IPS-18a (cell line): Measurements from ENCODE around the gene SREK1IP1.
"Not testable (repeated sequence)": the region's sequence is repeated elsewhere in the genome, so short reads cannot be mapped to it uniquely, and the experiment has no call there.

Source experiments
- H3K27ac ChIP-seq: one replicate; pipeline ENCODE4 v1.5.1; 2013; ENCODE audit warnings: low read length
- H3K27me3 ChIP-seq: one replicate; pipeline ENCODE4 v1.6.1; 2013; ENCODE audit warnings: mild to moderate bottlenecking, low read length; ENCODE audit not compliant: control insufficient read depth, insufficient read depth
- H3K36me3 ChIP-seq: one replicate; pipeline ENCODE4 v1.6.1; 2013; ENCODE audit warnings: low read depth, low read length; ENCODE audit not compliant: control insufficient read depth
- H3K4me1 ChIP-seq: one replicate; pipeline ENCODE4 v1.6.1; 2013; ENCODE audit warnings: low read depth, low read length; ENCODE audit not compliant: control insufficient read depth
- H3K4me3 ChIP-seq: one replicate; pipeline ENCODE4 v1.5.1; 2013; ENCODE audit warnings: low read length
- H3K9ac ChIP-seq: one replicate; pipeline ENCODE4 v1.6.1; 2013; ENCODE audit warnings: mild to moderate bottlenecking, low read length, moderate library complexity
- H3K9me3 ChIP-seq: one replicate; pipeline ENCODE4 v1.6.1; 2013; ENCODE audit warnings: low read depth, low read length; ENCODE audit not compliant: control insufficient read depth

The SREK1IP1 gene

DNA sequence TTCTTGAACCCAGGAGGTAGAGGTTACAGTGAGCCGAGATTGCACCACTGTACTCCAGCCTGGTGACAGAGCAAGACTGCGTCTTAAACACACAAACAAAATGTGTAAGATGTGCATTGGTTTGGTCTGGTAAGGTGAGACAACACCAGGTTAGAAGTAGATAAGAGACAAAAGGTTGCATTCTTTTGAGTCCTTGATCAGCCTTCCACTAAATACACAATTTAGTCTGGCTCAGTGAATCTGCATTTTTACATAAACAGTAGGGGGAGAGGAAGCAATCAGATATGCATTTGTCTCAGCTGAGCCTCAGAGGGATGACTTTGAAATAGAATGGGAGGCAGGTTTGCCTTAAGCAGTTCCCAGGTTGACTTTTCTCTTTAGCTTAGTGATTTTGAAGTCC, 62.4 kb downstream of the SREK1IP1 start:
- H3K4me3 ChIP-seq, result peak overlapping the region; percentile 30
- peak overlapping the region; percentile 36 for H3K9ac ChIP-seq
- peak overlapping the region; percentile 88 for H3K27ac ChIP-seq
- not testable (repeated sequence) for H3K27me3 ChIP-seq, H3K9me3 ChIP-seq, H3K36me3 ChIP-seq
- H3K4me1 ChIP-seq, result peaks cover 26% of the 10 kb centered on the region

DNA sequence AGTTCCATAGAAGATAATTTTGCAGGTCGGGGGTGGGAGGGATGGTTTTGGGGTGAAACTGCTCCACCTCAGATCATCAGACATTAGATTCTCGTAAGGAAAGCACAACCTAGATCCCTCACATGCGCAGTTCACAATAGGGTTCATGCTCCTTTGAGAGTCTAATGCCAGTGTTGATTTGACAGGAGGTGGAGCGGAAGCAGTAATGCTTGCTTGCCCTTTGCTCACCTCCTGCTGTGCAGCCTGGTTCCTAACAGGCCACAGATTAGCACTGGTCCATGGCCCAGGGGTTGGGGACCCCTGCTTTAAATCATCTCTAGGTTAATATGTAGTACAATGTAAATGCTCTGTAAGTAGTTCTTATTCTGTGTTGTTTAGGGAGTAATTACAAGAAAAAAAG, 67.7 kb downstream of the SREK1IP1 start:
- no peak overlapping the region for H3K4me3 ChIP-seq

DNA sequence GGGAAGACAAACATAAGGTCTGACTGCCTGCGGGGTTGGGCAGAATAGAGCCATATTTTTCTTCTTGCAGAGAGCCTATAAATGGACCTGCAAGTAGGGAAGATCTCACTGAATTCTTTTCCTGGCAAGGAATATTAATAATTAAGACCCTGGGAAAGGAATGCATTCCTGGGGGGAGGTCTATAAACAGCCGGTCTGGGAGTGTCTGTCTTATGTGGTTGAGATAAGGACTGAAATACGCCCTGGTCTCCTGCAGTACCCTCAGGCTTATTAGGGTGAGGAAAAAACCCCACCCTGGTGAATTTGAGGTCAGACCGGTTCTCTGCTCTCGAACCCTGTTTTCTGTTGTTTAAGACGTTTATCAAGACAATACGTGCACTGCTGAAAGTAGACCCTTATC, 72.1 kb downstream of the SREK1IP1 start:
- not testable (repeated sequence) for H3K36me3 ChIP-seq, H3K4me3 ChIP-seq, H3K9ac ChIP-seq, H3K9me3 ChIP-seq, H3K4me1 ChIP-seq, H3K27me3 ChIP-seq, H3K27ac ChIP-seq

More for the DNA sequence above, 67.7 kb downstream of the SREK1IP1 start:
- Histone ChIP-seq H3K36me3 (no peaks in the 10 kb centered on the region), H3K4me1 (peaks cover 16% of the 10 kb centered on the region), H3K9ac (no peak overlapping the region), H3K27ac (no peak overlapping the region), H3K27me3 (no peaks in the 10 kb centered on the region), H3K9me3 (peaks cover 8% of the 10 kb centered on the region)

DNA sequence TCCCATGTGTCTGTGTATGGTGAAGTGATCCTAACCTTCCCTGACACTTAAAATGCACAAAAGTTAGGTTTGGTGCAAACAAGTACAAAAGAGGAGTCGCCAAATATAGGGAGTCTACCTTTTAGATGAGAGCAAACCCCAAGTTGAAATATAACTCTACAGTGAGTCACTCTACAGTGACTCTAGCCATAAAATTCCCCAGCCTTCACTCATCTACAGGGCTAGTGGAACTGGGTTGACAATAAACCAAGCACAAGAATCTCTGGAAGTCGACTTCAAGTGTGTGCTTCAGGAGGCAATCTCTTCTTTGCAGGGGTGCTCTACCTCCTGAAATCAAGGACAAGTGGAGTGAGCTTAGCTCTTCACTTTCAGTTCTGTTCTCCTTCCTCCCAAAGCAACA, 74.9 kb downstream of the SREK1IP1 start:
- Histone ChIP-seq H3K4me3 (no peak overlapping the region), H3K9me3 (peaks cover 8% of the 10 kb centered on the region), H3K9ac (no peak overlapping the region), H3K27ac (no peak overlapping the region), H3K36me3 (no peaks in the 10 kb centered on the region), H3K4me1 (peaks cover 22% of the 10 kb centered on the region), H3K27me3 (peaks cover 27% of the 10 kb centered on the region)

DNA sequence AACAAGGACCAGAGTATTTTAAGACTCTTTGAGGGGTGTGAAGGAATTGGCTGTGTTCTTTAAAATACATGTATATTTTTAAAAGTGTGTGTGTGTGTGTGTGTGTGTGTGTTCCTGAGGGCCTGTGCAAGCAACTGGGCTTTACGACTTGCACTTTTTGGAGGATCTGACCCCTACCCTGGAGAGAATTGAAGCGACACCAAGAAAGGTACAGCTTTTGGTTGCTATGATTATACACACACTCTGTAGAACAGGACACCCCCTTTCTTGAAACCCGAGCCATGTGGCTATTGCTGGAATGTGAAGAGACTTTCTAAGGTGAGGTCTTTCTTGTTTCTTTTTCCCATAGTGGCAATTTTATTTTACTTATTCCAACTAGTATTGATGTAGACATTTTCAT, 77.2 kb downstream of the SREK1IP1 start:
- no peaks in the 10 kb centered on the region for H3K36me3 ChIP-seq
- H3K27me3 ChIP-seq, result peaks cover 32% of the 10 kb centered on the region
- H3K9me3 ChIP-seq, result no peaks in the 10 kb centered on the region
- peaks cover 22% of the 10 kb centered on the region for H3K4me1 ChIP-seq
- H3K9ac ChIP-seq, result peak overlapping the region; percentile 69
- H3K27ac ChIP-seq, result no peak overlapping the region
- peak overlapping the region; percentile 69 for H3K4me3 ChIP-seq

DNA sequence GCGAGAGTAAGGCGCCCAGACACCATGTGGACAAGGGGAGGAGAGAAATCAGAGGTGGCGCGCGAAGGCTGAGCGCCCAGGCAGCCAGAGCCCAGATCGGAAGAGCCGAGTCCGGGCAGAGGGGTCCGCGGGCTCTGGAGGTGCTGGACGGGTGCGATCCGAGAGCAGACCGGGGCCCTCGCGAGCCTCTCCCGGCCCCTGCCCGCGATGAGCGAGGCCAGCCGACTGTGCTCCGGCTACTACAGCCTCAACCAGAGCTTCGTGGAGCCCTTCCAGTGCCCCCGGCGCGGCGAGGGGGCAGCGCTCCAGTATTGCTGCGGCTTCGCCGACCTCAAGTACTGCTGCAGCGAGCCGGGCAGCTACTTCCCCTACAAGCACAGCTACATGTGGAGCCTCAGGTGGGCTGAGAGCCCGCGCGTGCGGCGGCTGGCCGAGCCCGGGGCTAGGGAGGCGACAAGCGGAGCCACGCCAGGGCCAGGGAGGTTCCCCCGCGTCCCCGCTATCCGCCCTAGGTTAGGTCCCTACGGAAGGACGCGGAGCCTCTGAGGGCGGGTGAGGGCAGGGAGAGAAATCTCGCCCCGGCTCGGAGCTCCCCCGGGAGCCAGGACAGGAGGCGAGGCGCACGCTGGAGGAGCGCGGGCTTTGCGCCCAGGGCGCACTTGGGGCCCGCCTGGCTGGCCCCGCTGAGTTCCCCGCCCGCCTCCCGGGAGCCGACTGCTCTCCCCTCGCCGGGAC, 77.9 kb downstream of the SREK1IP1 start, which contains the start of gene SHISAL2B:
SHISAL2B (plus strand) TSS at position 87 of the 735 bp plus-strand sequence; CDS start at position 208, 121 bp downstream.
- Histone ChIP-seq H3K27me3 (peaks cover 32% of the 10 kb centered on the region), H3K27ac (no peak within 1 kb of the TSS), H3K9me3 (no peaks in the 10 kb centered on the region), H3K36me3 (no peaks in the 10 kb centered on the region), H3K9ac (peak within 1 kb of the TSS; percentile 69), H3K4me3 (peak within 1 kb of the TSS; percentile 69), H3K4me1 (peaks cover 25% of the 10 kb centered on the region)

DNA sequence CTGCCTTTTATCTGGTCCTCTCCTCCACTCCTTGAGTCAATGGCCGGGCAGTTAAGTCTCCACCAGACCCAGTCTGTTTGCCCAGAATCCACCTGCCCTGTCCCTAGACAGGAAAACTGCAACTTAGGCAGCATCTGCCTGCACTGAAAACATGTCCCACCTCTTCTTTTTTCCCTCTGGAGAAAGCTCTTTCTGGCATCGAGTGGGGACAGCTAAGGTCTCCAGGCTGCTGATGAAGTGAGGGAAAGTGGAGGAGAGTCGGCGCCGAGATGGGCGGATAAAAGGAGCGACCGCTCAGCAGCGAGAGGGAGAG, 78.4 kb downstream of the SREK1IP1 start:
- Histone ChIP-seq H3K36me3 (no peaks in the 10 kb centered on the region), H3K9ac (peak overlapping the region; percentile 69), H3K27ac (no peak overlapping the region), H3K4me3 (peak overlapping the region; percentile 69), H3K9me3 (no peaks in the 10 kb centered on the region), H3K27me3 (peaks cover 32% of the 10 kb centered on the region), H3K4me1 (peaks cover 27% of the 10 kb centered on the region)

DNA sequence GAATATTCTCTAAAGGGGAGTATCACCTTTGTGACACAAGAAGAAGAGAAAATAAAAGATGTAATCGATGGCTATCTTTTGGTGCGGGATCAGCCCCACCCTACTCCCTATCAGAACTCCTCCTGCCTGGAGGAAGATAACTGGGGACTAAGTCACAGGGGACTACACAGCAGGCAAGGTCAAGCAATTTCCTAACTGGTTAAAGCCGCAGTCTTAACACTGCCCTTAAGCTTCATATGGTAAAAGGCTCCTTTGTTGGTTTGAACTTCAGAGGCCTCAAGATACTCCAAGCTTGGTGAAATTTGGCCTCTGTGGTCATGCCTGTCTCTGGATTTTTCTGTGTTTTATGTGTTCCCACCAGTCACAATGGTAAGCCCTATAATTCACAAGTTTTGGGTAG, 79.5 kb downstream of the SREK1IP1 start:
- Histone ChIP-seq H3K4me1 (peaks cover 27% of the 10 kb centered on the region), H3K36me3 (no peaks in the 10 kb centered on the region), H3K27me3 (peaks cover 32% of the 10 kb centered on the region), H3K27ac (no peak overlapping the region), H3K4me3 (no peak overlapping the region), H3K9ac (no peak overlapping the region), H3K9me3 (no peaks in the 10 kb centered on the region)

DNA sequence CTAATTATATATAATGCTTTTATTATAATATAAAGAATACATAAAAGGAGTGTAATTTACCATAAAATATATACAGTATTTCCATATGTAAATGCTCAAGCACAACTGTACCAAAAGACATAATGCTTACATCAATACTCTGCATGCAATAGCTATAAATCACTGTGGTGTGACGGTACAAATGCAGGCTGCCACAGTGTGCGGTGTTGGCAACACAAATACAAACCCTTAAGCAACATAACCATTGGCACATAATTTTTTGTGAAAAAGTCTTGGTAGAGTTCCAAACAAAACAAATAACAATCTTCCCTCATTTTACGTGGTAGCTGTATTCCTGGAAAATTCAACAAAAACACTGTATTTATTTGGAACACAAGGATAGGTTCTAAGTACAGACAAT, 80.1 kb downstream of the SREK1IP1 start:
- no peak overlapping the region for H3K27ac ChIP-seq

DNA sequence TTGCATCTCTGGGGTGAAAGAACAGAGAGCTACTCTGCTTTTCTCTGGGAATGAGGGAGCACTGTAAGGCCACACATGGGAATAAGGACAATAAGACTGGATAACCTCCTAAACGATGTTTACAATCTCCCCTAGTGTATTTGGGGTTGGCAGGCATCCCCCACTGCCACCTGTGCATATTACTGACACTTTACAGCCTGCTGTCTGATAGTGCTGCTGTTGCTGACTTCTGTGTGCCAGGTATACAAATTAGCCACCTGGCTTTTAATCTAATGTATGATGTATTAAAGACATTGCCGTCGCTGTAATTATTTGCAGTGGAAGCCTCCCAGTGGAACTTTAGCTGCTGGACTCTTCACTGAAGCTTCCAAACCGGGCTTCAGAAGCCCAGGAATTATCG, 82.6 kb downstream of the SREK1IP1 start:
- no peaks in the 10 kb centered on the region for H3K36me3 ChIP-seq
- H3K27ac ChIP-seq, result no peak overlapping the region
- peaks cover 20% of the 10 kb centered on the region for H3K27me3 ChIP-seq
- no peak overlapping the region for H3K9ac ChIP-seq
- no peak overlapping the region for H3K4me3 ChIP-seq
- H3K9me3 ChIP-seq, result no peaks in the 10 kb centered on the region
- H3K4me1 ChIP-seq, result peaks cover 16% of the 10 kb centered on the region

More for the DNA sequence above, 80.1 kb downstream of the SREK1IP1 start:
- Histone ChIP-seq H3K27me3 (peaks cover 32% of the 10 kb centered on the region), H3K9ac (no peak overlapping the region), H3K9me3 (no peaks in the 10 kb centered on the region), H3K4me1 (peaks cover 27% of the 10 kb centered on the region), H3K36me3 (no peaks in the 10 kb centered on the region), H3K4me3 (no peak overlapping the region)

DNA sequence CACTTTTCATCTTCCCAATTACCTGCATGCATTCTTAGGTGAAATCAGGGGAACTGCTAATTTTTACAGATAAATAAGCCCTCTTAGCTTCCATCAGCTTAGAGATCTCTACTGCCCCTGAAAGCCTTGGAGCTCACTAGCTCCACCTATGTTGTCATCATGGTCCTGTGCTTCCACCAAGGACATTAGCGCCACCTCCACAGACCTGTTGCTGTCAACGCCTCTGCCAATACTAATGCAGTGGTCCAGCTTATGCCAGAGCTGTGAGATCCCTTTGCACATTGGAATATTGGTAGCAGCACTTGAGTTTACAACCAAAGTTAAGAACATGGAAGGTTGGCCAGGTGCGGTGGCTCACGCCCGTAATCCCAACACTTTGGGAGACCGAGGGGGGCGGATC, 85.9 kb downstream of the SREK1IP1 start:
- Histone ChIP-seq H3K9me3 (no peaks in the 10 kb centered on the region), H3K4me1 (peaks cover 5% of the 10 kb centered on the region), H3K9ac (no peak overlapping the region), H3K36me3 (no peaks in the 10 kb centered on the region), H3K27me3 (peaks cover 2% of the 10 kb centered on the region), H3K27ac (no peak overlapping the region), H3K4me3 (no peak overlapping the region)

DNA sequence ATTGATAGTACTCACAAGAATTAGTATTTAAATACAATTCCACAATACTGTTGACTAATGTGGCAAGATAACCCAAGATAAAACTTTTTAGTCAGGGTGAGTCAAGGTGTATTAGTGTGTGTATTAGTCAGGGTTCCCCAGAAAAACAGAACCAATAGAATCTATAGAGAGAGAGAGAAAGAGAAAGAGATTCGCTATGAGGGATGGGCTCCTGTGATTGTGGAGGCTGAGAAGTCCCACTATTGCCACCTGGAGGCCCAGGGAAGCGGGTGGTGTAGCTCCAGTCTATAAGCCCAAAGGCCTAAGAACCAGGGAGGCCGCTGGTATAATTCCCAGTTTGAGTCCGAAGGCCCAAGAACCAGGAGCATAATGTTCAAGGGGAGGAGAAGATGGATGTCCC, 88.2 kb downstream of the SREK1IP1 start:
- Histone ChIP-seq H3K9ac (no peak overlapping the region), H3K9me3 (no peaks in the 10 kb centered on the region), H3K4me1 (no peaks in the 10 kb centered on the region), H3K27ac (no peak overlapping the region), H3K4me3 (no peak overlapping the region), H3K36me3 (no peaks in the 10 kb centered on the region), H3K27me3 (no peaks in the 10 kb centered on the region)
